Measurements from ENCODE around the gene EPHA2. TPM values are rescaled to one million over a fixed set of nuclear protein-coding genes. Genes with fewer than 3 reads are reported as not detected.
A peak's percentile ranks its signal among the peaks of the same experiment; 100 is the strongest.

EPHA2 gene
- total and polyA plus RNA-seq, 4 donors, result 2.9 to 11.1 (median 6.8) TPM

DNA sequence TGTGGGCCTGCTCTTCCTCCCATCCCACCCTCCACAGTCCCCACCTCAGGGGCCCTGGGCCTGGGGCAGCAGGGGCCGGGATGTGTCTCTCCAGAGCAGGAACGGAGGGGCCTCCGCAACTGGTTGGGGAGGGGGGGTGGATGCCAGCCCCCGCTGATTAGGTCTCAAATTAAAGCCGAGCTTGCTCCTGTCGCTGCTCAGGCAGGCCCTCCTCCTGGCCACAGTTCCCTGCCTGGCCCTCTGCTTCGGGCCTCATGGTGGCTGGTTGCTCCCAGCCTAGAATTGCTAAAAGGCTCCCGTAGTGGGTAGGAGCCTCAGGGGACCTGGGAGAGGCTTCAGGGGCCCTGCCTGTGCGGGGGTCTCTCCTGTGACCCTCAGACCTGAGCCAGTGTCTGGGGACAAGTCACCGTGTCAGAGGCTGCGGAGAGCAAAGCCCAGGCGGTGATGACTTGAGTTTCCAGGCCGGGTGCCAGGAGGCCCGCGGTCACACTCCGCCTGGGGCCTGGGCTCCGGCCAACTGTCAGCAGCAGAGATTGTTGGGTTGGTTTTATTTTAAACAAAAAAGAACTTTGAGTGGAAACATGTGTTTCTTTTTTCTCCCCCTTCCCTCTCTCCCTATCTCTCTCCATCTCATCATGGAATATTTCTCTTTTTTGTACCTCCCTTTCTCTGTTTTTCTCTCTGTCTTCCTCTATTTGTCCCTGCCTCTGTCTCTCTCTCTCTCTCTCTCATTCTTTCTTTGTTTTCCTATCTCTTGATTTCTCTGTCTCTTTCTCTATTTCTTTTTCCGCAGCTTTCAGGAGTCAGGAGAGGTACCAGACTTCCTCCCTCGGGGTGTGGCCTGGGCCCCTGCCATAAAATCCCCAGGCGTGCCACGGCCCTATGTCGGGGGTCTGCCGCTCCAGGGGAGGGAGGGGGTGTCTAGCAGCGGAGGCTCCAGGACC, 20.0 kb upstream of the EPHA2 start (continued):
- TF ChIP-seq, protein P1, sequence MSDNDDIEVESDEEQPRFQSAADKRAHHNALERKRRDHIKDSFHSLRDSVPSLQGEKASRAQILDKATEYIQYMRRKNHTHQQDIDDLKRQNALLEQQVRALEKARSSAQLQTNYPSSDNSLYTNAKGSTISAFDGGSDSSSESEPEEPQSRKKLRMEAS (IDR thresholded peaks at IDR 0.05), result no peak
- peak; percentile 79 for TF ChIP-seq NR2F2 (IDR thresholded peaks at IDR 0.05)
- no peak for TF ChIP-seq ATF3 (IDR thresholded peaks at IDR 0.05)
- peak in 1 of 2 donors; percentile 45 for TF ChIP-seq GABPA (IDR thresholded peaks at IDR 0.05 in 1 of 2, conservative IDR thresholded peaks at IDR 0.05 in 1 of 2)
- TF ChIP-seq TAF1 (conservative IDR thresholded peaks at IDR 0.05), result no peak
- no peak for TF ChIP-seq HNF4G (IDR thresholded peaks at IDR 0.05)
- no peak for TF ChIP-seq YY1 (IDR thresholded peaks at IDR 0.05)
- TF ChIP-seq FOXA1 (IDR thresholded peaks at IDR 0.05), result no peak

GRCh38 chr1:16174886-16175598, 19.2 kb upstream of the EPHA2 start:
- no peak overlapping the region for H3K9ac ChIP-seq (ENCODE audit: low read depth in 1 of 2, low read length in 2 of 2)

GRCh38 chr1:16174261-16174868, 18.5 kb upstream of the EPHA2 start:
- no peaks in the 10 kb centered on the region for H3K36me3 ChIP-seq (ENCODE audit: control insufficient read depth in 4 of 4, insufficient read depth in 3 of 4, low read depth in 1 of 4, low read length in 3 of 4)
- peaks cover 16 to 57% (median 41%) of the 10 kb centered on the region in 4 donors for H3K4me1 ChIP-seq (ENCODE audit: control insufficient read depth in 4 of 4, insufficient read depth in 4 of 4, low read length in 3 of 4)
- no peaks in the 10 kb centered on the region for H3K27me3 ChIP-seq (ENCODE audit: control insufficient read depth in 4 of 4, insufficient read depth in 4 of 4, low read length in 3 of 4)
- 91% methylated on average over 9 of the region's 9 CpGs for WGBS
- TF ChIP-seq SP1 (IDR thresholded peaks at IDR 0.05), result no peak
- no peak for TF ChIP-seq EGR1 (IDR thresholded peaks at IDR 0.05; ENCODE audit: low read depth in 2 of 2)
- no peak for TF ChIP-seq GABPA (IDR thresholded peaks at IDR 0.05 in 1 of 2, conservative IDR thresholded peaks at IDR 0.05 in 1 of 2)
- TF ChIP-seq JUND (IDR thresholded peaks at IDR 0.05), result no peak
- TF ChIP-seq, protein P2, sequence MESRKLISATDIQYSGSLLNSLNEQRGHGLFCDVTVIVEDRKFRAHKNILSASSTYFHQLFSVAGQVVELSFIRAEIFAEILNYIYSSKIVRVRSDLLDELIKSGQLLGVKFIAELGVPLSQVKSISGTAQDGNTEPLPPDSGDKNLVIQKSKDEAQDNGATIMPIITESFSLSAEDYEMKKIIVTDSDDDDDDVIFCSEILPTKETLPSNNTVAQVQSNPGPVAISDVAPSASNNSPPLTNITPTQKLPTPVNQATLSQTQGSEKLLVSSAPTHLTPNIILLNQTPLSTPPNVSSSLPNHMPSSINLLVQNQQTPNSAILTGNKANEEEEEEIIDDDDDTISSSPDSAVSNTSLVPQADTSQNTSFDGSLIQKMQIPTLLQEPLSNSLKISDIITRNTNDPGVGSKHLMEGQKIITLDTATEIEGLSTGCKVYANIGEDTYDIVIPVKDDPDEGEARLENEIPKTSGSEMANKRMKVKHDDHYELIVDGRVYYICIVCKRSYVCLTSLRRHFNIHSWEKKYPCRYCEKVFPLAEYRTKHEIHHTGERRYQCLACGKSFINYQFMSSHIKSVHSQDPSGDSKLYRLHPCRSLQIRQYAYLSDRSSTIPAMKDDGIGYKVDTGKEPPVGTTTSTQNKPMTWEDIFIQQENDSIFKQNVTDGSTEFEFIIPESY (IDR thresholded peaks at IDR 0.05), result no peak
- TF ChIP-seq NR2F2 (IDR thresholded peaks at IDR 0.05), result no peak
- no peak for TF ChIP-seq TAF1 (conservative IDR thresholded peaks at IDR 0.05)
- TF ChIP-seq YY1 (IDR thresholded peaks at IDR 0.05), result no peak
- no peak for TF ChIP-seq RXRA (IDR thresholded peaks at IDR 0.05)
- no peak for TF ChIP-seq HNF4A (conservative IDR thresholded peaks at IDR 0.05)
- DNase-seq (ENCODE audit: low spot score), result no peak
- no peak overlapping the region for H3K9ac ChIP-seq (ENCODE audit: low read depth in 1 of 2, low read length in 2 of 2)
- H3K4me3 ChIP-seq (ENCODE audit: low read depth in 1 of 3, low read length in 3 of 3), result no peak overlapping the region
- H3K9me3 ChIP-seq (ENCODE audit: control insufficient read depth in 4 of 4, low read length in 3 of 4), result no peaks in the 10 kb centered on the region
- no peak overlapping the region for H3K27ac ChIP-seq (ENCODE audit: low read depth in 1 of 2, low read length in 2 of 2)

More at GRCh38 chr1:16174886-16175598, 19.2 kb upstream of the EPHA2 start:
- Histone ChIP-seq H3K4me3 (ENCODE audit: low read depth in 1 of 3, low read length in 3 of 3) (no peak overlapping the region), H3K27me3 (ENCODE audit: control insufficient read depth in 4 of 4, insufficient read depth in 4 of 4, low read length in 3 of 4) (no peaks in the 10 kb centered on the region), H3K36me3 (ENCODE audit: control insufficient read depth in 4 of 4, insufficient read depth in 3 of 4, low read depth in 1 of 4, low read length in 3 of 4) (no peaks in the 10 kb centered on the region), H3K4me1 (ENCODE audit: control insufficient read depth in 4 of 4, insufficient read depth in 4 of 4, low read length in 3 of 4) (peaks cover 16 to 59% (median 43%) of the 10 kb centered on the region in 4 donors), H3K9me3 (ENCODE audit: control insufficient read depth in 4 of 4, low read length in 3 of 4) (no peaks in the 10 kb centered on the region), H3K27ac (ENCODE audit: low read depth in 1 of 2, low read length in 2 of 2) (peak overlapping the region; percentile 86 to 95)
- WGBS, result 77% methylated on average over 22 of the region's 22 CpGs
- DNase-seq (ENCODE audit: low spot score), result no peak
- TF ChIP-seq ATF3 (IDR thresholded peaks at IDR 0.05), result no peak
- TF ChIP-seq FOXA1 (IDR thresholded peaks at IDR 0.05), result no peak

Measured in liver (tissue), 9 donors.